HepG2 (cell line): Measurements from ENCODE around the gene STX5. TPM values are rescaled to one million over a fixed set of nuclear protein-coding genes. Genes with fewer than 3 reads are reported as not detected.

Experiments
- BRCA1 ChIP-seq: sonication (generic); formaldehyde crosslinking; IDR thresholded peaks from 2 replicates; pipeline ENCODE4 v1.4.0; 2020; ENCODE audit warnings: missing genetic modification reagents
- FLYWCH1 ChIP-seq: sonication (generic); formaldehyde crosslinking; IDR thresholded peaks from 2 replicates; pipeline ENCODE4 v1.8.1; 2023; ENCODE audit warnings: mild to moderate bottlenecking, missing genetic modification reagents
- FOSL2 ChIP-seq: sonication (generic); formaldehyde crosslinking; IDR thresholded peaks from 2 replicates; pipeline ENCODE4 v1.4.0; 2020; ENCODE audit warnings: missing genetic modification reagents
- FOXK1 ChIP-seq: sonication (generic); formaldehyde crosslinking; IDR thresholded peaks from 2 replicates; pipeline ENCODE4 v1.4.0; 2020; ENCODE audit warnings: low read depth, missing genetic modification reagents, borderline replicate concordance
- HMG20A ChIP-seq: IDR thresholded peaks from 2 replicates; pipeline ENCODE4 v1.6.1; 2016; ENCODE audit warnings: borderline replicate concordance
- HOXA7 ChIP-seq: sonication (generic); formaldehyde crosslinking; IDR thresholded peaks from 2 replicates; pipeline ENCODE4 v1.8.1; 2022; ENCODE audit warnings: mild to moderate bottlenecking, missing genetic modification reagents, moderate library complexity
- JUND ChIP-seq: sonication (generic); formaldehyde crosslinking; IDR thresholded peaks from 2 replicates; pipeline ENCODE4 v1.8.0; 2022; ENCODE audit warnings: mild to moderate bottlenecking, missing genetic modification reagents
- MTA1 ChIP-seq: sonication (generic); formaldehyde crosslinking; IDR thresholded peaks from 2 replicates; pipeline ENCODE4 v1.4.0; 2020; ENCODE audit warnings: missing genetic modification reagents, mild to moderate bottlenecking, borderline replicate concordance
- NPAS2 ChIP-seq: sonication (generic); formaldehyde crosslinking; IDR thresholded peaks from 2 replicates; pipeline ENCODE4 v1.8.0; 2022; ENCODE audit warnings: mild to moderate bottlenecking, missing genetic modification reagents, borderline replicate concordance
- NRL ChIP-seq: sonication (generic); formaldehyde crosslinking; IDR thresholded peaks from 2 replicates; pipeline ENCODE4 v1.5.0; 2020; ENCODE audit warnings: missing genetic modification reagents, mild to moderate bottlenecking, moderate library complexity, borderline replicate concordance
- RAD21 ChIP-seq: fragments of 450-650 bp; formaldehyde crosslinking; IDR thresholded peaks from 2 replicates; pipeline ENCODE4 v1.5.0; 2020; ENCODE audit warnings: mild to moderate bottlenecking
- SAP130 ChIP-seq: IDR thresholded peaks from 2 replicates; pipeline ENCODE4 v1.6.1; 2016; ENCODE audit warnings: low read depth
- SP1 ChIP-seq, 2 experiments: fragments of 450-650 bp in 1 of 2; sonication (generic) in 1 of 2; formaldehyde crosslinking in 1 of 2; IDR thresholded peaks; 2 replicates each; pipeline versions ENCODE4 v1.4.0 to v1.6.1; 2016 to 2020; ENCODE audit warnings: missing genetic modification reagents in 1 of 2
- SP5 ChIP-seq: IDR thresholded peaks from 2 replicates; pipeline ENCODE4 v1.6.1; 2016; ENCODE audit warnings: low read depth, borderline replicate concordance
- TBP ChIP-seq: sonication (generic); formaldehyde crosslinking; IDR thresholded peaks from 2 replicates; pipeline ENCODE4 v1.5.0; 2020; ENCODE audit warnings: missing genetic modification reagents
- U2AF1 ChIP-seq: fragments of 200-400 bp; formaldehyde crosslinking; optimal IDR thresholded peaks from 2 replicates; pipeline ENCODE3; 2017; ENCODE audit warnings: mild to moderate bottlenecking, low read depth, low read length
- ZIK1 ChIP-seq: sonication (generic); formaldehyde crosslinking; IDR thresholded peaks from 2 replicates; pipeline ENCODE4 v1.5.0; 2020; ENCODE audit warnings: mild to moderate bottlenecking, low read depth, missing genetic modification reagents, borderline replicate concordance
- polyA plus RNA-seq, 8 experiments: library from polyadenylated mRNA; depleted of rRNA in 3 of 8; stranded (reverse) in 7 of 8; unstranded in 1 of 8; fragments of >200 nt; fragmentation: Illumina TruSeq in 4 of 8; extraction: Trizol in 4 of 8; gene quantifications; 2 replicates each; pipeline versions ENCODE4 v1.2.1 to v1.2.3, GENCODE V29; 2011 to 2016; ENCODE audit warnings: low read depth in 4 of 8, missing spikeins in 1 of 8, mixed read lengths in 1 of 8; ENCODE audit not compliant: insufficient read depth in 1 of 8
- total RNA-seq, 5 experiments: library from RNA; depleted of rRNA; stranded (reverse); fragments of >200 nt; fragmentation: Illumina TruSeq; extraction: Trizol; gene quantifications; 2 replicates each; pipeline ENCODE4 v1.2.3, GENCODE V29; 2016; ENCODE audit warnings: low read depth in 1 of 5
- TF ChIP-seq, protein P1 (sequence below): sonication (generic); formaldehyde crosslinking; IDR thresholded peaks from 2 replicates; pipeline ENCODE4 v1.4.0; 2020; ENCODE audit warnings: missing genetic modification reagents, borderline replicate concordance
- TF ChIP-seq, protein P2 (sequence below): sonication (generic); formaldehyde crosslinking; IDR thresholded peaks from 2 replicates; pipeline ENCODE4 v1.4.0; 2020; ENCODE audit warnings: low read depth, mild to moderate bottlenecking, missing genetic modification reagents
- TF ChIP-seq, protein P3 (sequence below): sonication (generic); formaldehyde crosslinking; IDR thresholded peaks from 2 replicates; pipeline ENCODE4 v1.8.1; 2023; ENCODE audit warnings: mild to moderate bottlenecking, missing genetic modification reagents
- TF ChIP-seq, protein P4 (sequence below): sonication (generic); formaldehyde crosslinking; IDR thresholded peaks from 2 replicates; pipeline ENCODE4 v1.8.0; 2022; ENCODE audit warnings: mild to moderate bottlenecking, missing genetic modification reagents, borderline replicate concordance
- TF ChIP-seq, protein P5 (sequence below): sonication (generic); formaldehyde crosslinking; IDR thresholded peaks from 2 replicates; pipeline ENCODE4 v1.4.0; 2020; ENCODE audit warnings: mild to moderate bottlenecking, missing genetic modification reagents

STX5 gene
- total and polyA plus RNA-seq, 2 of the 13 experiments (the other 11 are each of a cell fraction or from before 2014, with no cell fraction given), result 26.9 to 30.0 TPM

DNA sequence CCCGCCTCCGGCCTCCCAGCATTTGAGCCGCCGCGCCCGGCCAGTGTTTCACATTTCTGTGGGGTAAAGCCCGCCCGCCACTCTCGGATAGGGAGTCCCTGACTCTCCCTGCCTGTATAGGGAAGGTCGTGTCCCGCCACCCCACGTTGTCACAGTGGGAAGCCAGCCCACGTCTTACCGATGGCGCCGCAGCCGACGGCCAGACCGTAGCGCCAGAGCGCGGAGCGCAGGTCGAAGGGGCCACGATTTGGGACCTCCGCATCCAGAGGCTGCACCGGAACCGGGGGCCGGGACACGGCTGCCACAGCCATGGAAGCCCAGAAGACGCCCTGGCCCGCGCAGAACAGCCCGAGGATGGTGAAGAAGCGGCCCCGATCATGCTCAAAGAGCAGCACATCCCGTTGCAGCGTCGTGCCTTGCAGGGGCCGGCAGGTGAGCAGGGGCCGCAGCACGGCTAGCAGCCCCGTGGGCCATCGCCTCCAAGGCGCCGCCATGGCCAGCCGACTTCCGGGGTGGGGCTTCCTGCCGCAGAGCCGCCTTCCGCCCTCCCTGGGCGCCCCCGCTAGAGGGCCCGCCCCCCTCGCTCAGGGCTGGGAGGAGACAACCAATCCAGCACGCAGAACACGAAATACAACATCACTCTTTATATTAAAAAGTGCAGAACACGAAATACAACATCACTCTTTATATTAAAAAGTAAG is 40.2 kb downstream of the STX5 start, which contains the start of gene TMEM223 (continued):
- TF ChIP-seq, protein P1, sequence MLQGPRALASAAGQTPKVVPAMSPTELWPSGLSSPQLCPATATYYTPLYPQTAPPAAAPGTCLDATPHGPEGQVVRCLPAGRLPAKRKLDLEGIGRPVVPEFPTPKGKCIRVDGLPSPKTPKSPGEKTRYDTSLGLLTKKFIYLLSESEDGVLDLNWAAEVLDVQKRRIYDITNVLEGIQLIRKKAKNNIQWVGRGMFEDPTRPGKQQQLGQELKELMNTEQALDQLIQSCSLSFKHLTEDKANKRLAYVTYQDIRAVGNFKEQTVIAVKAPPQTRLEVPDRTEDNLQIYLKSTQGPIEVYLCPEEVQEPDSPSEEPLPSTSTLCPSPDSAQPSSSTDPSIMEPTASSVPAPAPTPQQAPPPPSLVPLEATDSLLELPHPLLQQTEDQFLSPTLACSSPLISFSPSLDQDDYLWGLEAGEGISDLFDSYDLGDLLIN, result no peak
- no peak for TF ChIP-seq TBP (CRISPR knock-in tag)
- TF ChIP-seq FLYWCH1 (CRISPR knock-in tag), result no peak
- TF ChIP-seq, protein P2, sequence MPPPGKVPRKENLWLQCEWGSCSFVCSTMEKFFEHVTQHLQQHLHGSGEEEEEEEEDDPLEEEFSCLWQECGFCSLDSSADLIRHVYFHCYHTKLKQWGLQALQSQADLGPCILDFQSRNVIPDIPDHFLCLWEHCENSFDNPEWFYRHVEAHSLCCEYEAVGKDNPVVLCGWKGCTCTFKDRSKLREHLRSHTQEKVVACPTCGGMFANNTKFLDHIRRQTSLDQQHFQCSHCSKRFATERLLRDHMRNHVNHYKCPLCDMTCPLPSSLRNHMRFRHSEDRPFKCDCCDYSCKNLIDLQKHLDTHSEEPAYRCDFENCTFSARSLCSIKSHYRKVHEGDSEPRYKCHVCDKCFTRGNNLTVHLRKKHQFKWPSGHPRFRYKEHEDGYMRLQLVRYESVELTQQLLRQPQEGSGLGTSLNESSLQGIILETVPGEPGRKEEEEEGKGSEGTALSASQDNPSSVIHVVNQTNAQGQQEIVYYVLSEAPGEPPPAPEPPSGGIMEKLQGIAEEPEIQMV (CRISPR knock-in tag), result no peak
- no peak for TF ChIP-seq HMG20A (CRISPR knock-in tag)
- peak; percentile 37; the same call in 1 of the 2 replicates for TF ChIP-seq ZIK1 (CRISPR knock-in tag)
- TF ChIP-seq SAP130 (CRISPR knock-in tag), result peak; percentile 93
- TF ChIP-seq BRCA1 (CRISPR knock-in tag), result no peak
- peak; percentile 65; the same call in 1 of the 2 replicates for TF ChIP-seq SP5 (CRISPR knock-in tag)
- TF ChIP-seq, protein P3, sequence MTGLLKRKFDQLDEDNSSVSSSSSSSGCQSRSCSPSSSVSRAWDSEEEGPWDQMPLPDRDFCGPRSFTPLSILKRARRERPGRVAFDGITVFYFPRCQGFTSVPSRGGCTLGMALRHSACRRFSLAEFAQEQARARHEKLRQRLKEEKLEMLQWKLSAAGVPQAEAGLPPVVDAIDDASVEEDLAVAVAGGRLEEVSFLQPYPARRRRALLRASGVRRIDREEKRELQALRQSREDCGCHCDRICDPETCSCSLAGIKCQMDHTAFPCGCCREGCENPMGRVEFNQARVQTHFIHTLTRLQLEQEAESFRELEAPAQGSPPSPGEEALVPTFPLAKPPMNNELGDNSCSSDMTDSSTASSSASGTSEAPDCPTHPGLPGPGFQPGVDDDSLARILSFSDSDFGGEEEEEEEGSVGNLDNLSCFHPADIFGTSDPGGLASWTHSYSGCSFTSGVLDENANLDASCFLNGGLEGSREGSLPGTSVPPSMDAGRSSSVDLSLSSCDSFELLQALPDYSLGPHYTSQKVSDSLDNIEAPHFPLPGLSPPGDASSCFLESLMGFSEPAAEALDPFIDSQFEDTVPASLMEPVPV (CRISPR knock-in tag), result peak; percentile 91; the same call in 1 of the 2 replicates
- 0 out of 2 replicates have a peak, but pooled peaks have one; percentile 22 for TF ChIP-seq FOXK1
- no peak for TF ChIP-seq HOXA7 (CRISPR knock-in tag)
- TF ChIP-seq, protein P4, sequence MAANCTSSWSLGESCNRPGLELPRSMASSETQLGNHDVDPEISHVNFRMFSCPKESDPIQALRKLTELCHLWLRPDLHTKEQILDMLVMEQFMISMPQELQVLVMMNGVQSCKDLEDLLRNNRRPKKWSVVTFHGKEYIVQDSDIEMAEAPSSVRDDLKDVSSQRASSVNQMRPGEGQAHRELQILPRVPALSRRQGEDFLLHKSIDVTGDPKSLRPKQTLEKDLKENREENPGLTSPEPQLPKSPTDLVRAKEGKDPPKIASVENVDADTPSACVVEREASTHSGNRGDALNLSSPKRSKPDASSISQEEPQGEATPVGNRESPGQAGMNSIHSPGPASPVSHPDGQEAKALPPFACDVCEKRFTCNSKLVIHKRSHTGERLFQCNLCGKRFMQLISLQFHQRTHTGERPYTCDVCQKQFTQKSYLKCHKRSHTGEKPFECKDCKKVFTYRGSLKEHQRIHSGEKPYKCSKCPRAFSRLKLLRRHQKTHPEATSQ (CRISPR knock-in tag), result peak; percentile 72; the same call in 1 of the 2 replicates
- TF ChIP-seq JUND (CRISPR knock-in tag), result no peak
- peak; percentile 89; the same call in 1 of the 2 replicates for TF ChIP-seq NRL (CRISPR knock-in tag)
- TF ChIP-seq, protein P5, sequence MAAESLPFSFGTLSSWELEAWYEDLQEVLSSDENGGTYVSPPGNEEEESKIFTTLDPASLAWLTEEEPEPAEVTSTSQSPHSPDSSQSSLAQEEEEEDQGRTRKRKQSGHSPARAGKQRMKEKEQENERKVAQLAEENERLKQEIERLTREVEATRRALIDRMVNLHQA (CRISPR knock-in tag), result no peak
- no peak for TF ChIP-seq SP1 (IDR thresholded peaks at IDR 0.05)
- TF ChIP-seq SP1 (CRISPR knock-in tag; IDR thresholded peaks at IDR 0.05), result peak; percentile 72
- TF ChIP-seq U2AF1, result no peak
- TF ChIP-seq FOSL2 (CRISPR knock-in tag), result peak; percentile 32; the same call in 1 of the 2 replicates
- no peak for TF ChIP-seq MTA1 (CRISPR knock-in tag)
- TF ChIP-seq NPAS2 (CRISPR knock-in tag), result no peak
- peak; percentile 62 for TF ChIP-seq RAD21
